ENCODE results near the gene FAM241A.
"Not testable (repeated sequence)": the region's sequence is repeated elsewhere in the genome, so short reads cannot be mapped to it uniquely, and the experiment has no call there.

The FAM241A gene

DNA sequence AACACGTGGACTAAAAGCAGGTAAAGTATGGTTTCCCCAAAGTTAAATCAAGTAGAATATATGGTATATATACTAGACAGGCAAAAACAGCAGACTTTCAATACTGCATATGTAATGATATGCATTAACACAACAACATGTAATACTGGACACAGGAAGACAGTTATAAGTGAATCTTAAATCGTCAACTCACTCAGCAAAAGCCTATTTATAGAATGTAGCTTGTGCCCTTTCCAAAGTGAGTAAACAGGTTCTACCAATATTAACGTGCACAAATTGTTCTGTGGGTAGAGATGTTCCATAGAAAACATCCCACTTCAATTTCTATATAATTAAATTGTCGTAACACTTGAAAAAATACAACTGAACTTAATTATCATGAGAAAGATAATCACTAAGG lies 30.6 kb downstream of the FAM241A start:
- no peak for DNase-seq

DNA sequence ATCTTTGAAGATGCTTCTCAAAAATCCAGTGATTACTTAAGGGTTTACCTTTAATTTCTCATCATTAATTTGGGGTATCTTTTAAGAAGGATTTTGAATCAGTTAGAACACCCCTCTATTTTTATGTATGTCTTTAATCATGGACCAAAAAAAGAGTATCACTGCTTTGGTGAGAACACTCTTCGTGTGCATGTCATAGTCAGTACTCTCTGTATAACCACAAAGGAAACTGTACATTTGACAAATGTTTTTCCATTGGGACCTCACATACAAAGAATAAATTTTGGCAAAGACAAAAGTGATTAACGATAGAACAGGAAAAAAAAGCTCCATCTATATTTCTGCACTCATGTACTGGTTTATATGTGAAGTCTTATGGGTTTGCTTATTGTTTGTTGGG lies 31.3 kb downstream of the FAM241A start:
- DNase-seq: no peak

GRCh38 chr4:112178741-112179140 lies 33.5 kb downstream of the FAM241A start:
- not testable (repeated sequence) for DNase-seq

DNA sequence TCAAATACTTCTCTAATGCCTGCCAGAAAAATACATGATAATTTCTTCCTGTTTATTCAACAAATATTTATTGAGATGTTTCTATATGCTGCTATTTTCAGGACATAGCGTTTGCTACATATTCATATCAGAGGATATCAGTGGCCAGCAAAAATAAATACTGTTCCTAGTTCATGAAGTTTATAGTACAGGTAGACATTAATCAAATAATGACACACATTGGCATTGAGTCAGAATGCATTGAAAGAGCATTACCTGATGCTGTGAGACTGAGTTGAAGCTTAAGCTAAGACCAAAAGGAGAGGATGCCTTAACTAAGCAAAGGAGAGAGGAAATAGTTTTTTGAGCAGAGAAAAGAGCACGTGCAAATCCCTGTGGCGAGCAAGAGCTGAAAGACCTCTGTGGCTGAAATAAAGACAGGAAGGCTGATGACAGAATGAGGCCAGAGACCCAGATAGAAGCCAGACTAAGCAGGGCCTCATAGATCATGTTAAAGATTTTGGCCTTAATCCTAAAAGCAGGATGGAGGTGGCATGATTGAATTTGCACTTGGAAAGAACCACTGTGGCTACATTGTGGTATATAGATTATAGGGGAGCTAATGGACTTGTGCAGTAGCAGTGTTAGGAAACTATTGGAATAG lies 36.2 kb downstream of the FAM241A start:
- no peak for DNase-seq

- DNase-seq: no peak
Observed at GRCh38 chr4:112182604-112183003, 37.4 kb downstream of the FAM241A start.

- no peak for DNase-seq
Observed at GRCh38 chr4:112183252-112183651, 38.0 kb downstream of the FAM241A start.

GRCh38 chr4:112184438-112184837 lies 39.2 kb downstream of the FAM241A start:
- DNase-seq: no peak

DNA sequence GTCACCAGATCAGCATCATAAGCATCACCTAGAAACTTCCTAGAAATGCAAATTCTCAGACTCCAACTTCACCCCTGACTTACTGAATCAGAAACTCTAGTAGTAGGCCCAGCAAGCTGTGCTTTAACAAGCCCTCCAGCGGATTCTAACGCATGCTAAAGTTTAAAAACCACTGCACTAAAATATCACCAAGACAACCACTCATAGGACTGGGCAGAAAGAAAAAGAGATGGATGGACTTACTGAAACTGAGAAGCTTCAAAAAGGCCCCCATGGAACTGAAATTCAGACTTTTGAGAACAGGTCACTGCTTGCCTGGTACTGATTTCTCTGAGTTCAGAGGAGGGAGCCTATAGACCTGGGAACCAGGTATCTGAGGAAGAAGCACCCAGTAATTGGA lies 40.1 kb downstream of the FAM241A start:
- DNase-seq: no peak

GRCh38 chr4:112185740-112186670 lies 40.8 kb downstream of the FAM241A start:
- no peak for DNase-seq

DNA sequence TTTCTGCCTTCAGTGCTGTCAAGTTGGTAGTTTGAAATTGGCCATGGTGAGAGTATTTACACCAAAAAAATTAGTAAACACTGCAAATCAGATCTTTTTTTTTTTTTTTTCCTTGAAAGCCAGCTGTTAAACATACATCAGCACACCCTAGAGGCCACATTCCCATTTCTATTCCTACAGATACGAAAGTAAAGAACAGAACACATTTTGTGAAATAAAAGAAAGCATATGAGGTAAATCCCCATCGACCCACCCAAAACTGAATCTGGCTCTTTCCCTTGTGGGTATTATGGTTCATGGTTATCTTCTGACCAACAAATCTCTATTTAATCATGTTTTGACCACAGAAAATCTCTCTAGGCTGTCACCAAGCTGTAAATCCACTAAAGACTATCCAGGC lies 44.5 kb downstream of the FAM241A start:
- DNase-seq: no peak

GRCh38 chr4:112190684-112191083 lies 45.4 kb downstream of the FAM241A start:
- no peak for DNase-seq

DNA sequence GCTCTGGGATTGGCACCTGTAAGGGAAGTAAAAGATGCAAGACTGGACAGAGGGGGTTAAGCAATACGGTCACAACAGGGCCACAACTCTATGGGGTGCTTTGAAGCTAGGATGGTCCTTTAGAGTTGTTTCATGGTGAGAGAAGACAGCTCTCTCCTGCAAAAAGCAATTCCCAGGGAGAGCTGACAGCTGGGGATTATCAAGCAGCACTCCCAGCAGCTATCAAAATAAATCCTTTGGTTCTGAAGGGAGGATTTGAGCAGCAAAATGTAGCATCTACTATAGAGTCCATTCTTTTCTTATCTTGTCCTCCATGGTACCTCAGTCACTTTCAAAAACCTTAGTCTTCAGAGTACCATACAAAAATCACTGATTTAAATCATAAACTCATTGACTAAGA lies 51.2 kb downstream of the FAM241A start:
- DNase-seq: no peak

DNA sequence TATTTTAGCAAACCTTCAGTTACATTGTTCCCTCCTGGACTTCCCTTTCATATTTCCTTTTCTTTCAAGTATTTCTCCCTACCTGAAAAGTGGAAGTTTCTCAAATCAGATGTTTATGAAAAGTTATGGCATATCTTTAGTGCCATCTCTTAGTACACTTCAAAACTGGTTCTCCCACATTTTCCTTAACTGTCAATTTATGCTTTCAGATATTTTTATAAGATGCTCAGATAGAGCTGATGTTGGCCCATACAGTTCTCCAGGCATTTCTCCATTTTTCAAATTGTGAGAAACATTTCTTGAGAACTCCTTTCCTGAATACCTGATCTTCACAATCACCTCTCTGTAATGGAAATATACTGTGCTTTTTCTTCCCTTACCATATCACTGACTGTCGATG lies 53.8 kb downstream of the FAM241A start:
- no peak for DNase-seq

- DNase-seq: no peak
Observed at GRCh38 chr4:112201915-112202505, 56.8 kb downstream of the FAM241A start.

GRCh38 chr4:112203593-112203992 lies 58.3 kb downstream of the FAM241A start:
- DNase-seq: no peak

DNA sequence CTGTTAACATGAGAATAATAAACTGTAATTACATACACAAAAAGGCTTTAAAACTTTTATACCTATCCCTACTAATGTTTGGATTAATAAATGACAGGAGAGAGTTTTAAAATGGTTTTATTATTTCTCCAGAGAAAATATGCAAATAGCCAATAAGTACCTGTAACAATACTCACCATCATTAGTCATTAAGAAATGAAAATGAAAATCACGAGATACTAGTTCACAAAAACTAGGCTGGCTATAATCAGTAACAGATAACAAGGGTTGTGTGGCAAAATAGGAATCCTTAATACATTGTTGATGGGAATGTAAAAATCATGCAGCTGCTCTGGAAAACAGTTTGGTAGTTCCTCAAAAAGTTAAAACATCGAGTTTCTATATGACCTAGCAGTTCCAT lies 61.2 kb downstream of the FAM241A start:
- DNase-seq: no peak

DNA sequence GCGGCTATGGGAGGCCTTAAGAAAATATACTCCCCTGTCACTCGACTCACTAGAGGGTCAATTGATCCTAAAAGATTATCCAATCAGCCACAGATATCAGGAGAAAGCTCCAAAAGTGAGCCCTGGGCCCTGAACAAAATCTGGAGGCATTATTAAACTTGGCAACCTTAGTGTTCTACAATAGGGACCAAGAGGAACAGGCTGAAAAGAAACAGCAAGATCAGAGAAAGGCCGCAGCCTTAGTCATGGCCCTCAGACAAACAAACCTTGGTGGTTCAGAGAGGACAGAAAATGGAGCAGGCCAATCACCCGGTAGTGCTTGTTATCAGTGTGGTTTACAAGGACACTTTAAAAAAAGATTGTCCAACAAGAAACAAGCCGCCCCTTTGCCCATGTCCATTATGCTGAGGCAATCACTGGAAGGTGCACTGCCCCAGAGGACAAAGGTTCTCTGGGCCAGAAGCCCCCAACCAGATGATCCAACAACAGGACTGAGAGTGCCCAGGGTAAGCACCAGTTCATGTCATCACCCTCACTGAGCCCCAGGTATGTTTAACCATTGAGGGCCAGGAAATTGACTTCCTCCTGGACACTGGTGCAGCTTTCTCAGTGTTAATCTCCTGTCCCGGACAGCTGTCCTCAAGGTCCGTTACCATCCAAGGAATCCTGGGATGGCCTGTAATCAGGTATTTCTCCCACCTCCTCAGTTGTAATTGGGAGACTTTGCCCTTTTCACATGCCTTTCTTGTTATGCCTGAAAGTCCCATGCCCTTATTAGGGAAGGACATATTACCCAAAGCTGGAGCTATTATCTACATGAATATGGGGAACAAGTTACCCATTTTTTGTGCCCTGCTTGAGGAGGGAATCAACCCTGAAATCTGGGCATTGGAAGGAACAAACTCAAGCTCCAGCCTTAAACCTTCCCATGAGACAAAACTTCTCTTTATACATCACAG lies 63.2 kb downstream of the FAM241A start:
- DNase-seq: not testable (repeated sequence)

DNA sequence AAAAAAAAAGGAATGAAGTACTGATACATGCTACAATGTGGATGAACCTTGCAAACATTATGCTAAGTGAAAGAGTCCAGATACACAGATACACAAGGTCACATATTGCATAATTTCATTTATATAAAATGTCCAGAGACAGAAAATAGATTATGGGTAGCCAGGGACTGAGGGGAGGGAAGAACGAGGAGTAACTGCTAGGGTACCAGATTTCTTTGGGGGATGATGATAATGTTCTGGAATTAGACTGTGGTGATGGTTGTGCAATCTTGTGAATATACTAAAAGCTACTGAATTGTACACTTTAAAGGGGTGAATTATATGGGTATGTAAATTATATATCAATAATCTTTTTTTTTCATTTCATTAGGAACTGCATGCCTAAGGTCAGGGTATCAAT lies 65.5 kb downstream of the FAM241A start:
- no peak for DNase-seq

- no peak for DNase-seq
Observed at GRCh38 chr4:112213091-112213490, 67.8 kb downstream of the FAM241A start.

DNA sequence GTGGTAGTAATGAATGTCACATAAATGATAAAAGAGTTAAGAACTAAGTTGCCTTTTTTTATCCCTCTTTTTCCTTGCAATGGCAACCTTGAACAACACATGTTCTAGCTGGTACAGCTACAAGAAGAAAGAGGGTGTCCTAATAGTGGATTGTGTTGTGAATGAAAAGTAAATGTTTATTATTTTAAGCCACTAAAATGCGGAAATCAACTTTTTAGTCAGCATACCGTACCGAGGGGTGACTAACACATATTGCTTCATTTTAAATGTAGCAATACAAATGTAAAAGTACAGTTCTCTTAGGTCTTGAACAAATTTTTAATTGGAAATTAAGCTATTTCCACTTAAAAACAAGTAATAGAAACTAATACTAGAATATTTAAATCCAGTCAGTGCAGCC lies 68.6 kb downstream of the FAM241A start:
- DNase-seq: no peak

DNA sequence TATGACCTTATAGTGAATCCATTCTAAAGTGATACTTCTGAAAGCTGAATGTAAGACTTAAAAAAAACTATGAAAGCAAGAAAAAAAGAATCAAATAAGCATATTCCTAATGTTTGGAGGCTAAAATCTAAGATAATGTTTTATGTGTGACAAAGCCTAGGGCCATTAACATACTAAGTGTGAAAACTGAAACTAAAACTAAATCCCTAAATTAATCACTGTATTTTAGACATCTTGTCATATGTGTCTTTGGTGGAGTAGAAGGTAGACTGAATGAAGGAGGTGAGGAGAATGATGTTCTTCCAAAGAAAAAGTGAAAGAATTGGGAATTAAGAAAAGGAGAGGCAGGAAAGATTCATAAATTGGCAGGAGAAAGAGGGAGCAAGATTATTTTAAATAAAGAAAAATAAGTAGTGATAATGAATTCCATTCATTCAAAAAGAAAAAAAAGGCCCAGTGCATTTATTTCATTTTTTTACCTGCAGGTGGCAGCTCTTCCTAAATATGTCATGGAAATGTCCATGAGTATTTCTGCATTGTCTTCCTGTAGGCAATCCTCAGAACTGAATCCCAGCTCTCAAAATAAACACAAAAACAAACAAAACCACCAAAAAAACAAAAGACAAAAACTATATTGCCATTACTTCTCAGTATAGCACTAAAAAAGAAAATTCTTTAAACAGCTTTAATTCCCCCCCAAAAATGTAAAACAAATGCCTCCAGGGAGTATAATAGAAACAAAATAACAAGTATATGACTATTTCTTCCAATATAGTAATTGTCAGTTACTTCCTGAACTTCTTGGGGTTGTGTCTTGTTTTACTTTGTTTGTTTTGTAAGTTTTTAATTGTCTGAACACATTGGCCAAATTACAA lies 69.4 kb downstream of the FAM241A start:
- DNase-seq: no peak

Measured in stimulated activated CD4-positive, alpha-beta T cell treated with anti-CD3 and anti-CD28 coated beads, Interleukin-2, amount 100 ng/mL, for 48 hours (primary cell).